PC-3 (cell line): ENCODE data around the gene LDHAL6A. TPM values are rescaled to one million over a fixed set of nuclear protein-coding genes. Genes with fewer than 3 reads are reported as not detected.

ENCODE experiments used
- ATAC-seq: fragments of 200-7000 bp; cut with Tn5 transposase; 2 replicates; pipeline ENCODE4 v1.9.1; 2020; ENCODE audit warnings: mild to moderate bottlenecking, moderate library complexity
- BruUV-seq: library from RNA; stranded (reverse); fragments of 400-500 nt; replicated peaks from 2 replicates; lab custom pipeline; 2021; lab: Mats Ljungman, UMichigan
- CTCF ChIA-PET: fragments of 300-600 bp; sonication (Branson Sonifier 250); formaldehyde crosslinking; loops from one replicate; lab custom pipeline; 2022; ENCODE audit warnings: antibody characterized with exemption; lab: Charles Lee
- POLR2A ChIA-PET: fragments of 300-600 bp; sonication (Branson Sonifier 250); formaldehyde crosslinking; loops from one replicate; lab custom pipeline; 2022; ENCODE audit warnings: antibody characterized with exemption; ENCODE audit not compliant: unreplicated experiment; lab: Charles Lee
- DNase-seq: peaks from one replicate; pipeline ENCODE4 v3.0.0-alpha.2; 2015
- H2AFZ ChIP-seq: fragments of 300-600 bp; sonication (generic); 2 replicates; pipeline ENCODE4 v1.6.0; 2016; ENCODE audit warnings: antibody characterized with exemption, low read length
- H3F3A ChIP-seq: fragments of 300-600 bp; sonication (generic); one replicate; pipeline ENCODE4 v1.6.0; 2017; ENCODE audit warnings: antibody characterized with exemption, low read length, control low read depth, mild to moderate bottlenecking; ENCODE audit not compliant: unreplicated experiment
- H3K27ac ChIP-seq: fragments of 300-600 bp; sonication (generic); 2 replicates; pipeline ENCODE4 v1.5.1; 2016; ENCODE audit warnings: mild to moderate bottlenecking, low read length
- H3K27me3 ChIP-seq: fragments of 300-600 bp; sonication (generic); 2 replicates; pipeline ENCODE4 v1.6.1; 2016; ENCODE audit warnings: low read length, mixed read lengths
- H3K36me3 ChIP-seq: fragments of 300-600 bp; sonication (generic); 2 replicates; pipeline ENCODE4 v1.6.1; 2016; ENCODE audit warnings: low read depth, mixed run types, low read length, mixed read lengths
- H3K4me1 ChIP-seq: fragments of 300-600 bp; sonication (generic); 2 replicates; pipeline ENCODE4 v1.5.1; 2016; ENCODE audit warnings: low read length; ENCODE audit not compliant: insufficient read depth
- H3K4me2 ChIP-seq: fragments of 300-600 bp; sonication (generic); 2 replicates; pipeline ENCODE4 v1.6.0; 2016; ENCODE audit warnings: low read length
- H3K4me3 ChIP-seq: fragments of 300-600 bp; sonication (generic); 2 replicates; pipeline ENCODE4 v1.5.1; 2016; ENCODE audit warnings: mild to moderate bottlenecking, low read length, mixed read lengths
- H3K79me2 ChIP-seq: fragments of 300-600 bp; sonication (generic); 2 replicates; pipeline ENCODE4 v1.6.1; 2017; ENCODE audit warnings: low read length, mixed read lengths
- H3K9ac ChIP-seq: fragments of 300-600 bp; sonication (generic); 2 replicates; pipeline ENCODE4 v1.6.0; 2016; ENCODE audit warnings: mild to moderate bottlenecking, low read length
- H3K9me2 ChIP-seq: fragments of 300-600 bp; sonication (generic); replicated peaks from 2 replicates; pipeline ENCODE4 v1.6.1; 2016; ENCODE audit warnings: mixed run types, low read length, mixed read lengths
- H3K9me3 ChIP-seq: fragments of 300-600 bp; sonication (generic); 2 replicates; pipeline ENCODE4 v1.6.1; 2016; ENCODE audit warnings: low read length, mixed read lengths
- H4K20me1 ChIP-seq: fragments of 300-600 bp; sonication (generic); 2 replicates; pipeline ENCODE4 v1.6.1; 2016; ENCODE audit warnings: low read length, mixed read lengths
- EZH2 ChIP-seq: fragments of 300-600 bp; sonication (generic); IDR thresholded peaks from one replicate; pipeline ENCODE4 v1.6.1; 2017; ENCODE audit warnings: antibody characterized with exemption, mild to moderate bottlenecking, low read length; ENCODE audit not compliant: unreplicated experiment
- EZH2phosphoT487 ChIP-seq: fragments of 300-600 bp; sonication (generic); IDR thresholded peaks from 2 replicates; pipeline ENCODE4 v1.6.1; 2018; ENCODE audit warnings: mild to moderate bottlenecking, antibody characterized with exemption, low read length, borderline replicate concordance
- intact Hi-C: fragments of 100-400 bp; cut with micrococcal nuclease; formaldehyde crosslinking; loops from 2 replicates; pipeline ENCODE4 v1.9.0; 2023
- total RNA-seq: library from RNA; depleted of rRNA; stranded (reverse); fragments of >200 nt; gene quantifications from 2 replicates; pipeline ENCODE4 v1.2.3, GENCODE V29; 2014
- TF ChIP-seq, protein P1 (sequence below): fragments of 300-600 bp; sonication (generic); conservative IDR thresholded peaks from 2 replicates; pipeline ENCODE4 v1.5.1; 2017; ENCODE audit warnings: antibody characterized with exemption, low read depth, mild to moderate bottlenecking, low read length

LDHAL6A gene
- total RNA-seq, 1 experiment from 2014 or later, result not detected

DNA sequence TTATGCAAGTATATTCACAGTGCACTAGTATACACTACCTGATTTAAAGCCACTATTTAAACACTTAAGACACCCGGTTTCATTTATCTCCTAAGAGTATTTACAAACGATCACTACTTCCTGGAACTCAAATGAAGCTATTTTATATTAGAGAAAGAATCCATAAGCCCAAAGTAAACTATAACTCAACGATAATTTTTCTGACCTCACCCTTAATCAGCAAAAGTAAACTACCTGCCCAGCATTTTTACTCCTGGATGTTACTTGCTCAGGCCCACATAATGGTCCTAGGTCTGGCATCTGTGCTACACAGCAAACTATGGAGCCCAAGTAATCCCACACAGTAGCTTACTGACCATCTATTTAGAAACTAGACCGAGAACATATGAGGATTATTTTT lies 37.7 kb downstream of the LDHAL6A start:
- peak; percentile 81 for DNase-seq
- peak overlapping the region; percentile 87 for H3K27ac ChIP-seq
- BruUV-seq, result no TSS peak
- ATAC-seq, result peak; percentile 85
- peak overlapping the region; percentile 72 for H3K4me2 ChIP-seq
- H3K79me2 ChIP-seq, result no peaks in the 10 kb centered on the region
- H2AFZ ChIP-seq, result no peak overlapping the region
- H3K36me3 ChIP-seq, result no peaks in the 10 kb centered on the region
- intact Hi-C loops, result loop anchor here (2.0 to 10.0 kb wide), 3 partner anchors 33 to 169 kb away; partner anchors contain the start of genes GTF2H1, HPS5 and TSG101
- POLR2A ChIA-PET, result interaction anchor here (0.6 to 1.4 kb wide), 3 partner anchors 11 to 1443 kb away, joined by 3 to 11 read pairs (median 4); partner anchors contain the start of gene TSG101
- TF ChIP-seq, protein P1, sequence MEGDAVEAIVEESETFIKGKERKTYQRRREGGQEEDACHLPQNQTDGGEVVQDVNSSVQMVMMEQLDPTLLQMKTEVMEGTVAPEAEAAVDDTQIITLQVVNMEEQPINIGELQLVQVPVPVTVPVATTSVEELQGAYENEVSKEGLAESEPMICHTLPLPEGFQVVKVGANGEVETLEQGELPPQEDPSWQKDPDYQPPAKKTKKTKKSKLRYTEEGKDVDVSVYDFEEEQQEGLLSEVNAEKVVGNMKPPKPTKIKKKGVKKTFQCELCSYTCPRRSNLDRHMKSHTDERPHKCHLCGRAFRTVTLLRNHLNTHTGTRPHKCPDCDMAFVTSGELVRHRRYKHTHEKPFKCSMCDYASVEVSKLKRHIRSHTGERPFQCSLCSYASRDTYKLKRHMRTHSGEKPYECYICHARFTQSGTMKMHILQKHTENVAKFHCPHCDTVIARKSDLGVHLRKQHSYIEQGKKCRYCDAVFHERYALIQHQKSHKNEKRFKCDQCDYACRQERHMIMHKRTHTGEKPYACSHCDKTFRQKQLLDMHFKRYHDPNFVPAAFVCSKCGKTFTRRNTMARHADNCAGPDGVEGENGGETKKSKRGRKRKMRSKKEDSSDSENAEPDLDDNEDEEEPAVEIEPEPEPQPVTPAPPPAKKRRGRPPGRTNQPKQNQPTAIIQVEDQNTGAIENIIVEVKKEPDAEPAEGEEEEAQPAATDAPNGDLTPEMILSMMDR, result no peak
- no peak for TF ChIP-seq EZH2
- TF ChIP-seq EZH2phosphoT487, result no peak
- CTCF ChIA-PET, result interaction anchor here (1.2 to 1.9 kb wide), 2 partner anchors 83 to 249 kb away, joined by 4 to 7 read pairs; no protein-coding TSS in a partner anchor
- peaks cover 62% of the 10 kb centered on the region for H3K4me1 ChIP-seq
- peak overlapping the region; percentile 33 for H3K4me3 ChIP-seq
- peak overlapping the region; percentile 26; the same call in 1 of the 2 replicates for H3K9ac ChIP-seq
- H4K20me1 ChIP-seq, result no peaks in the 10 kb centered on the region
- peaks cover 12% of the 10 kb centered on the region for H3F3A ChIP-seq
- no peaks in the 10 kb centered on the region for H3K9me2 ChIP-seq
- H3K27me3 ChIP-seq, result no peaks in the 10 kb centered on the region
- no peaks in the 10 kb centered on the region for H3K9me3 ChIP-seq

DNA sequence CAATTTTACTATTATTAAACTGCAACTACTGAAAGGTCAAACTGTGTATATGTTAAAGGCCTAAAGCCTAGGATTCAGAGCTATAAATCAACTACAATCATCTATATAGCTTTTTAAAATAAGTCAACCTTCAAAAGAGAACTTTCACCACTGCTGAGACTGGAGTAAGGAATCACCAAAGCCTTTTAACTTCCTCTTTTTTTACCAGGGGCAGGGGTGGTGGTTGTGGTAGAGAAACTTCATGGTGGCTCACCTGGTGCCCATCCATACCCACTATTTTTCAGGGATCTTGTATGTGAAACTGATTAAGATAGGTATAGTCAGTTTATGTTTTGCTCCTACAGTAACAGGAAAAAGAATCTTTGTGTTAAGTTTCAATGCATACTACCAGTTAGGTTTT lies 39.6 kb downstream of the LDHAL6A start:
- TF ChIP-seq, protein P1, result no peak
- TF ChIP-seq EZH2 (no peak), EZH2phosphoT487 (no peak)
- CTCF ChIA-PET, result no interaction called here

DNA sequence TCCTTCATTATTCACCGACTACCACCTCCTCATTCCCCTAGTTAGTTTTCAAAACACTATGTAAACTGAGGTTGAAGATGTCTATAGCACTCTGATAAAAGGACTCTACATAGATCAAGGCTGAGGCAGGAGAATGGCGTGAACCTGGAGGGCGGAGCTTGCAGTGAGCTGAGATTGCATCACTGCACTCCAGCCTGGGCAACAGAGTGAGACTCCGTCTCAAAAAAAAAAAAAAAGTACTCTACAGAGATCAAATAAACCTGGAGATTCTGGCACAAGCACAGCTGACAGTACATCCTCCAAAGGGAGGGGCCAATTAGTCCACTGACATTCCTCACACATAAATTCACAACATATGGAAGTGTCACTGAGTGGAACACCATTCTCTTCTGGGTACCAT lies 40.0 kb downstream of the LDHAL6A start:
- Histone ChIP-seq H3K4me2 (no peak overlapping the region), H3K36me3 (no peaks in the 10 kb centered on the region; the same call in 1 of the 2 replicates), H3K27me3 (no peaks in the 10 kb centered on the region), H4K20me1 (no peaks in the 10 kb centered on the region), H3K79me2 (no peaks in the 10 kb centered on the region), H3K9me3 (no peaks in the 10 kb centered on the region), H3F3A (peaks cover 12% of the 10 kb centered on the region), H3K4me1 (peaks cover 46% of the 10 kb centered on the region), H3K4me3 (no peak overlapping the region), H3K9ac (no peak overlapping the region), H3K9me2 (no peaks in the 10 kb centered on the region), H3K27ac (no peak overlapping the region), H2AFZ (no peak overlapping the region)
- TF ChIP-seq EZH2phosphoT487, result no peak
- TF ChIP-seq, protein P1, result no peak
- no peak for TF ChIP-seq EZH2
- no peak for ATAC-seq
- intact Hi-C loops, result loop anchor here (10.0 kb wide), 1 partner anchor 171 kb away; the partner anchor contains the start of genes GTF2H1 and HPS5
- ChIA-PET POLR2A (no interaction called here), CTCF (no interaction called here)
- BruUV-seq, result no TSS peak
- DNase-seq, result no peak

More for the DNA sequence above, 39.6 kb downstream of the LDHAL6A start:
- no peaks in the 10 kb centered on the region for H3K27me3 ChIP-seq
- no peak overlapping the region for H3K27ac ChIP-seq
- DNase-seq (no peak), ATAC-seq (no peak)
- no peaks in the 10 kb centered on the region for H3K9me2 ChIP-seq
- POLR2A ChIA-PET, result no interaction called here
- H3K9ac ChIP-seq, result no peak overlapping the region
- H3K36me3 ChIP-seq, result no peaks in the 10 kb centered on the region; the same call in 1 of the 2 replicates
- H2AFZ ChIP-seq, result no peak overlapping the region
- H3K79me2 ChIP-seq, result no peaks in the 10 kb centered on the region
- intact Hi-C loops, result loop anchor here (10.0 kb wide), 1 partner anchor 170 kb away; the partner anchor contains the start of genes GTF2H1 and HPS5
- no TSS peak for BruUV-seq
- peaks cover 12% of the 10 kb centered on the region for H3F3A ChIP-seq
- H4K20me1 ChIP-seq, result no peaks in the 10 kb centered on the region
- H3K9me3 ChIP-seq, result no peaks in the 10 kb centered on the region
- H3K4me1 ChIP-seq, result peaks cover 50% of the 10 kb centered on the region
- no peak overlapping the region for H3K4me3 ChIP-seq
- no peak overlapping the region for H3K4me2 ChIP-seq
